AG04450 (cell line): ENCODE results near the gene WHRN. TPM values are rescaled to one million over a fixed set of nuclear protein-coding genes. Genes with fewer than 3 reads are reported as not detected.
A peak's percentile ranks its signal among the peaks of the same experiment; 100 is the strongest.

Source experiments
- CTCF ChIA-PET: fragments of 300-600, 350-600 bp; formaldehyde crosslinking; extraction: SDS; loops from one replicate; lab custom pipeline; 2022; ENCODE audit warnings: antibody characterized with exemption, inconsistent platforms; lab: Charles Lee
- POLR2A ChIA-PET: fragments of 350-600 bp; formaldehyde crosslinking; extraction: SDS; loops from one replicate; lab custom pipeline; 2021; ENCODE audit warnings: antibody characterized with exemption, inconsistent platforms; lab: Yijun Ruan, JAX
- DNase-seq: peaks from one replicate; pipeline ENCODE4 v3.0.0-alpha.2; 2011; ENCODE audit warnings: low read depth, low spot score
- H3K27ac ChIP-seq: one replicate; pipeline ENCODE4 v1.5.1; 2012; ENCODE audit warnings: low read depth, low read length, control low read depth
- H3K27me3 ChIP-seq: one replicate; pipeline ENCODE4 v1.6.0; 2012; ENCODE audit warnings: low read length; ENCODE audit not compliant: control insufficient read depth, insufficient read depth
- H3K4me3 ChIP-seq: 2 replicates; pipeline ENCODE4 v1.5.1; 2011; ENCODE audit warnings: mild to moderate bottlenecking, low read depth, low read length, control low read depth
- H3K9me3 ChIP-seq: 2 replicates; pipeline ENCODE4 v1.5.1; 2012; ENCODE audit warnings: low read length; ENCODE audit not compliant: control insufficient read depth, insufficient read depth
- polyA minus RNA-seq: library from RNA; depleted of rRNA, polyadenylated mRNA; stranded (reverse); fragments of >200 nt; gene quantifications from 2 replicates; pipeline ENCODE4 v1.2.3, GENCODE V29; 2011; rRNA and poly(A)+ RNA removed
- polyA plus RNA-seq: library from polyadenylated mRNA; depleted of rRNA; stranded (reverse); fragments of >200 nt; gene quantifications from 2 replicates; pipeline ENCODE4 v1.2.3, GENCODE V29; 2011; rRNA removed
- TF ChIP-seq, protein P1 (sequence below): IDR thresholded peaks from 2 replicates; pipeline ENCODE4 v1.5.1; 2011; ENCODE audit warnings: low read depth, low read length, control low read depth, inconsistent platforms

The WHRN gene
- polyA plus RNA-seq, result 1.1 and 1.2 TPM in 2 replicates
- polyA minus RNA-seq, result 0.92 and 1.4 TPM in 2 replicates

DNA sequence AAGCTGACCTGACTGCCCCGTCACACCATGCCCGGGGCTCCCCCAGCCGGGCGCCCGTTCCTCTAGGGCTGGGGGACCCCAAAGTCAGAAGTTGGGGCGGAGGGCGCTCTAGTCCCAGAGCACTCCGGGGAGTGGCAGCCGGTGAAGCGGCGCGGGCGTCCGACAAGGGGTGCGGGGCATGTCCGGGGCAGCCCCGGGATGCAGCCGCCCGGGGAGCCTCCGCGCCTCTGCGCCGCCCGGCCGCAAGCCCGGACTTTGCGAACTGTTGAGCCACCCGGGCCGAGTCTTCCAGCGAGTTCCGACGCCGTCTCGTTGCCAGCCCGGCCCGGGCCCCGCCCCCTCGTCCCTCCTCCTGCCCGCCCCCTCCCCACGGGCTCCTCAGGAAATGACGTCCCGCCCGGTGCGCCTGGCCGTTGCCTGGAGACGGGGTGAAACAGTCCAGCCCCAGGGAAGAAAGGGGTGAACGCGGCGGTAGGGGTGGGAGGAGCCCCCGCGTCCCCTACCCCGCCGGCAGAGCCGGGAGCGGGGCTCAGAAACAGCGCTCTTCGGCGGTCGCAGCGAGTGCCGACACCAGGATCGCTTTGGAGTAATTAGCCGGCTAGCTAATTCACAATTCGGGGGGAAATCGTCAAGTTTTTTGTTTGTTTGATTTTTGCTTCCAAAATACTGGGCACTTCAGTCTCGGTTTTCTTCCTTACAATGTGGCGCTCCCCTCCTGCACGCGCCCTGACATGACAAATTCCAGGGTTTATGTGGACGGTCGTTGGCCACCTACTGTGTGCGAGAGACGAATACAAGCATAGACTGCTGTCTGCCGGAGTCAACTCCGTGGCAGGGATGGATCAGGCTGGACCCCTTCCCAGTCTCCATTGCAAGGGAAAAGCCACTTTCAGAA, at the start of gene WHRN:
Gene WHRN, minus strand, starts transcription at position 287 of the 895 bp plus-strand sequence. CDS start 672 bp downstream, outside the sequence.
- peaks cover 37% of the 10 kb centered on the region for H3K27me3 ChIP-seq
- no peaks in the 10 kb centered on the region; the same call in 1 of the 2 replicates for H3K9me3 ChIP-seq
- H3K4me3 ChIP-seq, result peak within 1 kb of the TSS; percentile 70
- POLR2A ChIA-PET, result interaction anchor here (0.6 to 5.1 kb wide), 2 partner anchors 75 to 83 kb away, joined by 3 to 36 read pairs; partner anchors contain the start of gene ATP6V1G1
- CTCF ChIA-PET, result interaction anchor here (1.2 to 3.9 kb wide), 3 partner anchors 14 to 82 kb away, joined by 3 to 14 read pairs (median 3); partner anchors contain the start of gene ATP6V1G1
- TF ChIP-seq, protein P1, sequence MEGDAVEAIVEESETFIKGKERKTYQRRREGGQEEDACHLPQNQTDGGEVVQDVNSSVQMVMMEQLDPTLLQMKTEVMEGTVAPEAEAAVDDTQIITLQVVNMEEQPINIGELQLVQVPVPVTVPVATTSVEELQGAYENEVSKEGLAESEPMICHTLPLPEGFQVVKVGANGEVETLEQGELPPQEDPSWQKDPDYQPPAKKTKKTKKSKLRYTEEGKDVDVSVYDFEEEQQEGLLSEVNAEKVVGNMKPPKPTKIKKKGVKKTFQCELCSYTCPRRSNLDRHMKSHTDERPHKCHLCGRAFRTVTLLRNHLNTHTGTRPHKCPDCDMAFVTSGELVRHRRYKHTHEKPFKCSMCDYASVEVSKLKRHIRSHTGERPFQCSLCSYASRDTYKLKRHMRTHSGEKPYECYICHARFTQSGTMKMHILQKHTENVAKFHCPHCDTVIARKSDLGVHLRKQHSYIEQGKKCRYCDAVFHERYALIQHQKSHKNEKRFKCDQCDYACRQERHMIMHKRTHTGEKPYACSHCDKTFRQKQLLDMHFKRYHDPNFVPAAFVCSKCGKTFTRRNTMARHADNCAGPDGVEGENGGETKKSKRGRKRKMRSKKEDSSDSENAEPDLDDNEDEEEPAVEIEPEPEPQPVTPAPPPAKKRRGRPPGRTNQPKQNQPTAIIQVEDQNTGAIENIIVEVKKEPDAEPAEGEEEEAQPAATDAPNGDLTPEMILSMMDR, result no peak
- no peak within 1 kb of the TSS for H3K27ac ChIP-seq
- DNase-seq, result peak; percentile 44

DNA sequence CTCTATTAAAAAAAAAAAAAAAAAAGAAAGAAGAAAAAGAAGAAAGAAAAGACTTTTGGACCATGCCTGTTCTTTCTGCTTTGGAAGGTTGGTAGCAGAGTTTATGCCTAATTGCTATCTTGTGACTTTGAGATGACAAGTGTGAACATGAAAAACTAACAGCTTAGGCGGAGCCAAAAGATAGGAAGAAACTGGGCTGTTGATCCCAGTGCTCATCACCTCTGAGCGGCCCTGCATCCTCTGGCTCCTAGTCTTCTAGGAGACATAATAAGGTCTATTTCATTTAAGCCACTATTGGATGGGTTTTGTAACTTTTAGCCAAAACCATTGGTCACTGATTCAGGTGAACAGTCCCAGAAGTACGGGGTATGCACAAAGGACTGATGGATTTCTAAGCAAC, 47.9 kb upstream of the WHRN start:
- Histone ChIP-seq H3K9me3 (peaks cover 1% of the 10 kb centered on the region; the same call in 1 of the 2 replicates), H3K27ac (no peak overlapping the region), H3K27me3 (peaks cover 2% of the 10 kb centered on the region), H3K4me3 (no peak overlapping the region)
- DNase-seq, result no peak
- POLR2A ChIA-PET, result no interaction called here
- CTCF ChIA-PET, result interaction anchor here (0.6 kb wide), 1 partner anchor 39 kb away, joined by 3 read pairs; no protein-coding TSS in a partner anchor
- TF ChIP-seq, protein P1, result no peak

DNA sequence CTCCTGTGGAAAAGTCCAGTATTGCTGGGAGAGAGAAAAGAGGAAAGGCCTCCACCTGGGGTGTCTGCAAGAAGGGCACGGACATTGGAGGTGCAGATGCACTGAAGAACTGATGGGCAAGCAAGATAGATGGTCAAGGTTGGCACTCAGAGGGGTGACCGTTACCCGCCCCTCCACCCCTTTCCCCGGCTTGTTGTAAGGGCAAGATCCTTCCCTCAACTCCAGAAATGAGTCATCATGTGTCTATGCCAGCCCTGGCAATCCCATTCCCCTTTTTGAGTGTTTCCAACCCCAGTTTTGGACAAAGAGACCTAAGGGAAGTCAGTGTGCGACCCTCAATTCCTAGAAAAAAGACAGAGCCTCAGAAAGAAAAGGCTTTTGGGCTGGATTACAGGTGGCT, 47.4 kb upstream of the WHRN start:
- TF ChIP-seq, protein P1, result no peak
- H3K27me3 ChIP-seq, result peaks cover 2% of the 10 kb centered on the region
- ChIA-PET CTCF (interaction anchor here (0.6 kb wide), 1 partner anchor 39 kb away, joined by 3 read pairs; no protein-coding TSS in a partner anchor), POLR2A (interaction anchor here (1.2 kb wide), 1 partner anchor 35 kb away, joined by 11 read pairs; the partner anchor contains the start of gene ATP6V1G1)
- H3K27ac ChIP-seq, result no peak overlapping the region
- peaks cover 4% of the 10 kb centered on the region; the same call in 1 of the 2 replicates for H3K9me3 ChIP-seq
- no peak for DNase-seq
- H3K4me3 ChIP-seq, result no peak overlapping the region

DNA sequence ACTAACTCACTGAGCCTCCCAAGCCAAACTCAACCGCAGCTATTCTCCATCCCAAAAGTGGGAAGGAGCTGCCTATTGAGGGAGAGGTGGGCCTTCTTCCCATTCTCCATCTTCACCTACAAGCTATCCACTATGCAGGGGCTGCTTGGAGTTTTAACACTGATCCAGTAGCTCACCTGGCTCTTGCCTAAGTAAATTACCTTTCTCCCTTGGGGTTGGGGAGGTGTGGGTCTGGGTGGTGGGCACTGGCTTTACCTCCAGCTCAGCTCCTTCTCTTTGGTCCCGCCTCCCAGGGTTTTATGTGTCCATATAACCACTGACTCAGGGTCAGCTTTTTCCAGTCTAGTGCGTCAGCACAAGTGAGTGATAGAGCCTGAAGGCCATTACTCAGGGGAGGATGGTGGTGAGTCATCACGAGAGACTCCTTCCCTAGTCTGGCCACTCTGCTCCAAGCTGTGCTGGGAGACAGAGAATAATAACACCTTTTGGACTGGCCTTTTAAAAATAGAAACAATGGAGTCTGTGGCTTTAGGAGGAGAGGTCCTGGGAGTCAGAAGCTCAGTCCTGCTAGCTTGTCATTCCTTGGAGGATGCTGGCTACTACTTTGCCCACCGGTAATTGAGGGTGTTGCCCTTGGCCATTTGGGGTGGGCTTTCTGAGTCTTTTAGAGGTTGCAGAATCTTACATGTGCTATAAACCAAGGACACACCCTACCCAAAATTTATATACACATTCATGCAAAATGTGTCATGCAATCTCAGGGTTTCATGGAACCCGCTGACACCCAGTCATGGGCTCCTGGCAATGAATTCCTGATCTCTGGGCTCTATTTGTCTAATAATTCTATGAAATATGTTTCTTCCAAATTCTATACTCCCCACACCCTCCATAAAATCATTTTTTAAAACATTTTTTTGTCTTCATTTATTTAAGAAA, 46.7 kb upstream of the WHRN start:
- ChIA-PET POLR2A (interaction anchor here (0.8 to 1.2 kb wide), 3 partner anchors 36 to 59 kb away, joined by 3 to 11 read pairs (median 4); partner anchors contain the start of genes ATP6V1G1 and TMEM268), CTCF (interaction anchor here (0.5 to 0.6 kb wide), 2 partner anchors 10 to 39 kb away, joined by 3 to 7 read pairs; no protein-coding TSS in a partner anchor)
- TF ChIP-seq, protein P1, result no peak
- Histone ChIP-seq H3K27me3 (peaks cover 6% of the 10 kb centered on the region), H3K9me3 (peaks cover 4% of the 10 kb centered on the region; the same call in 1 of the 2 replicates), H3K27ac (peak overlapping the region; percentile 82), H3K4me3 (no peak overlapping the region)
- DNase-seq, result peak; percentile 85
